Aorta (tissue), 5 donors: ENCODE measurements around the gene SLC15A3. TPM values are rescaled to one million over a fixed set of nuclear protein-coding genes. Genes with fewer than 3 reads are reported as not detected.

Experiments used
- ATAC-seq: fragments of 200-7000 bp; cut with Tn5 transposase; one replicate; pipeline ENCODE4 v1.9.1; 2022; ENCODE audit warnings: moderate library complexity; ENCODE audit not compliant: low FRiP score
- DNase-seq, 2 donors: peaks; one replicate each; pipeline ENCODE4 v3.0.0-alpha.2; 2020
- H3K27ac ChIP-seq, 2 donors: one replicate each; pipeline ENCODE4 v1.5.1; 2013; ENCODE audit warnings: low read length in 2 of 2, mild to moderate bottlenecking in 2 of 2, moderate library complexity in 2 of 2, control low read depth in 1 of 2, inconsistent platforms in 1 of 2, low read depth in 1 of 2
- H3K27me3 ChIP-seq, 2 donors: one replicate each; pipeline ENCODE4 v1.6.1; 2013; ENCODE audit warnings: control low read depth in 1 of 2, low read length in 1 of 2, mild to moderate bottlenecking in 1 of 2, moderate library complexity in 1 of 2; ENCODE audit not compliant: insufficient read depth in 2 of 2, control insufficient read depth in 1 of 2
- H3K36me3 ChIP-seq, 2 donors: one replicate each; pipeline ENCODE4 v1.6.1; 2013; ENCODE audit warnings: control low read depth in 1 of 2, low read length in 1 of 2, mild to moderate bottlenecking in 1 of 2; ENCODE audit not compliant: insufficient read depth in 2 of 2, control insufficient read depth in 1 of 2
- H3K4me1 ChIP-seq, 2 donors: one replicate each; pipeline ENCODE4 v1.6.1; 2013; ENCODE audit warnings: low read length in 2 of 2, control low read depth in 1 of 2, mild to moderate bottlenecking in 1 of 2, moderate library complexity in 1 of 2; ENCODE audit not compliant: insufficient read depth in 2 of 2, control insufficient read depth in 1 of 2
- H3K4me3 ChIP-seq, 2 donors: one replicate each; pipeline ENCODE4 v1.5.1; 2013; ENCODE audit warnings: low read length in 2 of 2, control low read depth in 1 of 2, mild to moderate bottlenecking in 1 of 2
- H3K9me3 ChIP-seq: one replicate; pipeline ENCODE4 v1.6.1; 2013; ENCODE audit warnings: mild to moderate bottlenecking, low read length; ENCODE audit not compliant: control insufficient read depth
- WGBS, 2 donors: extraction: QIAGEN DNeasy Blood & Tissue Kit; methylation state at CpG; one replicate each; pipeline ENCODE4 v1.1.7; 2013; 5-methylcytosine and 5-hydroxymethylcytosine counted together
- intact Hi-C, 2 donors: fragments of 100-400 bp; cut with DNase I; formaldehyde crosslinking; loops; one replicate each; pipeline versions ENCODE4 v1.14.2 to v1.15.0; 2022
- polyA plus RNA-seq, 2 donors: library from polyadenylated mRNA; stranded (reverse); fragments of 200-250 nt; gene quantifications; one replicate each; pipeline ENCODE4 v1.2.3, GENCODE V29; 2013
- total RNA-seq, 2 donors: library from RNA; stranded (reverse); fragmentation: NEBNext Ultra II Directional; extraction: Animal tissue kit (Norgen Biotek cat#: 25700); gene quantifications; one replicate each; pipeline ENCODE4 v1.2.1, GENCODE V29; 2021
- donor health status: healthy with polysubstance abuse.
- donor health status: Bipolar disorder and iron deficiency.
- donor health status: DM: no; HTN: no; CAD: no.
- donor health status: DM: no; HTN: no; CAD: no.
- donor health status: DM: yes; HTN: yes; CAD: no.

The SLC15A3 gene
- total and polyA plus RNA-seq, 4 donors, result 21.2 to 47.8 (median 35.9) TPM

DNA sequence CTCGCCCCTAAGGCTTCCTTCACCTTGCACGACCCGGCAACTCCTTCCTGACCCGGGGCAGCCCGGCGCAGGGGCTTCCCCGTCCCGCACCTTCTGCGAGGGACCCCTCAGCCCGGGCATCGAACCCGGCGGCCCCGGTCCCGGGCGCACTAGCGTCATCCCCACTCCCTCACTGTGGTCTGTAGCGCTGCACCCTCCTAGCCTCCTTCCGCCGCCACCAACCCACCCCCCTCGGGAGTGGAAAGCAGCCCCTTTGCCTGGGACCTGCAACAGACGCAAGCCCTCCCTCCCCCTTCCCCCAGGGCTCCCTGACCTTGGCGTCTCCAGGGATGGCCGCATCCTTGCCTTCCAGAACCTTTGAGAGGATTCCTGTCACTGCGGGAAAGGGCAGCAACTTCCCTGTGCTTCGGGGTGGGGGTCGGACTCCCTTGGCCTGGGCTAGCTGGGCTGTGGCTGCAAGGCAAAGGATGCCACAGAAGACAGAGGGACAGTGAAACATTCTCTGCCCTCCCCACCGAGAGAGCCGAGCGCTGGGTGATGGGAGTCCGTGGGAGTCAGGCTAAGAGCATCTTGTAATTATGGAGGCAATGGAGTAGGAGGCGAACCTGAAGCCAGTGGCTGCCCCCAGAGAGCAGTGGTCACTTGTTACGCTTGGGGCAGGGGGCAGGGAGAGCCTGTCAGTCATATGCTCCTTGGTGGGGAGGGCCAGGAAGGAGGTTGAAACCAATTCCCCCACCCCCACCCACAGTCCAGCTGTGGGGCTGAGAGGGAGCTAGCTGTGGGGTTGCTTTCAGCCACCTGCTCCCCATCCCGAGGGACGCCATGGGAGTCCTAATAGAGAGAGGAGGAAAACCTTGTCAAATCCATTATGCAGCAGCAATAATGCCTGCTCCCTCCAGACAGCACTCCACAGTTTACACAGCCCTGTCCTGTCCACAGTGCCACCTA is 26.8 kb downstream of the SLC15A3 start:
- Histone ChIP-seq H3K27ac (no peak overlapping the region), H3K36me3 (peaks cover 0 to 15% of the 10 kb centered on the region in 2 donors), H3K27me3 (no peaks in the 10 kb centered on the region), H3K4me1 (no peaks in the 10 kb centered on the region), H3K4me3 (peak overlapping the region in 1 of 2 donors; percentile 55), H3K9me3 (no peaks in the 10 kb centered on the region)
- no peak for ATAC-seq
- intact Hi-C loops, result no loop called here
- 9 to 11% methylated on average over 33 to 35 of the region's 35 CpGs for WGBS, 2 donors
- no peak for DNase-seq

DNA sequence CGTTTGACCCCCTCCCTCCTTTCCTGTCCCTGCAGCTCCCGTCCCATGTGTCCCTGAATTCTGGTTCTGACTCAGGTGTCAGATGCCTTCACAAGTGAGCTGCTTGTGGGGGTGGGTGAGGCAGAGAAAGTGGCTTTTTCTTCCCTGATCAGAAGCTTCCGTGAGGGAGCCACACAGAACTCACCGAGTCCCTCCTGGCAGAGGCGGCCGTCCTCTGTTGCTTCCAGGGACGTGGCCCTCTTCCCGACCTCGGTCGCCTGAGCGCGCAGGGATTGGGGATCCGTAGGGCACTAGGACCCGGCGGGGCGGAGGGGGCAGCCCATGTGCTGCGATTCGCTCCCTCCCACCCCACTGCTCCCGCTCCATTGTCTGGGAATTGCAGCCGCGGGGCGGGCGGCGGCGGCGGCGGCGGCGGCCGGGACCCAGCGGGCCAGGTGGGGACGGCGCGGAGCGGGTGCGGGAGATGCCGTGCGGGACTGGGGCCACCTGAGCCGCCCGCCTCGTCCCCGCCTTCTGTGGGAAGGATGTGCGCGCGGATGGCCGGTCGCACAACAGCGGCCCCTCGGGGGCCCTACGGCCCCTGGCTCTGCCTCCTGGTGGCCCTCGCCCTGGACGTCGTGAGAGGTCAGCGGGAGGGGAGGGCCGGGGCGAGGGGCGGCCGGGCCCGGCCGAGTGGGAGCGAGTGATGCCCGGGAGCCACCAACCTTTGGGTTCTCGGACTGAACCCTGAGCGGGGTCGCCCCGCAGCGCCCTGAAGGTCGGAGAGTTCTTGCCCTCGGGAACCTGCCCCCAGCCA is 27.7 kb downstream of the SLC15A3 start, which contains the start of gene TMEM132A:
TSS of gene TMEM132A (plus strand) at position 351 of the 796 bp plus-strand sequence. CDS start at position 525, 174 bp downstream.
- H3K36me3 ChIP-seq, result peaks cover 0 to 15% of the 10 kb centered on the region in 2 donors
- no peaks in the 10 kb centered on the region for H3K27me3 ChIP-seq
- DNase-seq (peak; percentile 78 to 91), ATAC-seq (peak; percentile 74)
- no peaks in the 10 kb centered on the region for H3K9me3 ChIP-seq
- intact Hi-C loops, result no loop called here
- no peak within 1 kb of the TSS for H3K27ac ChIP-seq
- peak within 1 kb of the TSS; percentile 7 to 55 for H3K4me3 ChIP-seq
- WGBS, 2 donors, result 0 to 1% methylated on average over 40 to 69 of the region's 69 CpGs
- H3K4me1 ChIP-seq, result no peaks in the 10 kb centered on the region

DNA sequence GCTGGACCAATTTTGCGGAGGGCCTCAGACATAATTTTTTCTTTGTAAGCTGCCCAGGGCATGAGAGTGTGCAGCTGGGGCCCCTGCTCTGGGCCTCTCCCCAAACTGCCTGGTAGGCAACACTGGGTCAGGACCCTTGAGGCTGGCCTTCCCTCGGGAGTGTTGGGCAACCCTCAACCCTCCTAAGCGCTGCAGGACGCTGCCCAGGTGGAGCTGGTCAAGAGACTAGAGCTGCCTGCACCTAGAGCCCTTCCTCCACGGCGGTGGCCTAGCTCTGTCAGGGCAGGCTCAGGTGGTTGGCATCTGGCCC is 28.2 kb downstream of the SLC15A3 start:
- no peak for DNase-seq
- no peaks in the 10 kb centered on the region for H3K27me3 ChIP-seq
- H3K9me3 ChIP-seq, result no peaks in the 10 kb centered on the region
- no peak overlapping the region for H3K27ac ChIP-seq
- H3K36me3 ChIP-seq, result peaks cover 0 to 15% of the 10 kb centered on the region in 2 donors
- H3K4me1 ChIP-seq, result no peaks in the 10 kb centered on the region
- 55 to 57% methylated on average over 6 of the region's 6 CpGs for WGBS, 2 donors
- intact Hi-C loops, result no loop called here
- H3K4me3 ChIP-seq, result no peak overlapping the region
- no peak for ATAC-seq

DNA sequence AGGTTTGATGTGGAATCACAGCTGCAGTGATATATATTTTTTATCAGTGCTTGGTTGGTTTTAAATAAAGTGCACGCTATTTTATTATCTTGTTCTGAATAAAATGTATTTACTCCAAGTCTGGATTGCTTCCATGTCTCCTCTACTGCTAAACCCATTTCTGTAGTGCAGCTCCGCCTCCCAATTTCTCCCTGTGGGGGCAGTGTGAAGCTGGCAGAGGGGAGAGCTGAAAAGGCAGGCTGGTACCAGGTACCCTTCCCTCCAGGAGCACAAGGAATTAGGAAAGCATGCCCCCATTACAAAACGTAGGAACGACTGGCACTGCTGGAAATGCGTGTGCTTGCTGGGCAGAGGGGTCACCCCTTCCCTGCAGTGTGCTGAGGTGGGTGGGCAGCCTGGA is 28.6 kb downstream of the SLC15A3 start:
- no peaks in the 10 kb centered on the region for H3K27me3 ChIP-seq
- no peak overlapping the region for H3K4me3 ChIP-seq
- ATAC-seq, result no peak
- WGBS, 2 donors, result 65 to 71% methylated on average over 5 of the region's 5 CpGs
- no peaks in the 10 kb centered on the region for H3K9me3 ChIP-seq
- DNase-seq, result no peak
- H3K27ac ChIP-seq, result no peak overlapping the region
- peaks cover 0 to 15% of the 10 kb centered on the region in 2 donors for H3K36me3 ChIP-seq
- H3K4me1 ChIP-seq, result no peaks in the 10 kb centered on the region
- intact Hi-C loops, result no loop called here

DNA sequence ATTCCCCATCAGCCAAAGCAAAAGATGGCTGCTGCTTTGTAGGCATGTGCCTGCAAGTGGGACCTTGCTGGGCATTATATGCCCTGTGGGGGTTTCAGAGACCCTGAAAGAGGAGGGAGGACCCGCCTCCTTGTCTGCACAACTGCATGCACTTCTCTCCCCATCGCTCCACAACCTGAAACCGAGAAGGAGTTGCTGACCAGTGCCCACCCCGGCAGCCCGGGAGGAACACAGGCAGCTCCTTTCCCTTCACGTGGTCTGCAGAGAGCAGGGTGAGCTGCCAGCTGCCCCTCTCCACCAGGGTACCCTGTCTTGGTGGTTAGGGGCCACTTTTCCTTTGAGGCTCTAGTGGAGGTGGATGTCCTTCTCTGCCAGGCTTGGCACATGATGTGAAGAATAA is 29.1 kb downstream of the SLC15A3 start:
- no peak overlapping the region for H3K4me3 ChIP-seq
- H3K27me3 ChIP-seq, result no peaks in the 10 kb centered on the region
- DNase-seq, result no peak
- no peak overlapping the region for H3K27ac ChIP-seq
- WGBS, 2 donors, result 87 to 89% methylated on average over 6 of the region's 6 CpGs
- H3K4me1 ChIP-seq, result no peaks in the 10 kb centered on the region
- no peaks in the 10 kb centered on the region for H3K9me3 ChIP-seq
- no peak for ATAC-seq
- peaks cover 0 to 15% of the 10 kb centered on the region in 2 donors for H3K36me3 ChIP-seq
- intact Hi-C loops, result no loop called here

DNA sequence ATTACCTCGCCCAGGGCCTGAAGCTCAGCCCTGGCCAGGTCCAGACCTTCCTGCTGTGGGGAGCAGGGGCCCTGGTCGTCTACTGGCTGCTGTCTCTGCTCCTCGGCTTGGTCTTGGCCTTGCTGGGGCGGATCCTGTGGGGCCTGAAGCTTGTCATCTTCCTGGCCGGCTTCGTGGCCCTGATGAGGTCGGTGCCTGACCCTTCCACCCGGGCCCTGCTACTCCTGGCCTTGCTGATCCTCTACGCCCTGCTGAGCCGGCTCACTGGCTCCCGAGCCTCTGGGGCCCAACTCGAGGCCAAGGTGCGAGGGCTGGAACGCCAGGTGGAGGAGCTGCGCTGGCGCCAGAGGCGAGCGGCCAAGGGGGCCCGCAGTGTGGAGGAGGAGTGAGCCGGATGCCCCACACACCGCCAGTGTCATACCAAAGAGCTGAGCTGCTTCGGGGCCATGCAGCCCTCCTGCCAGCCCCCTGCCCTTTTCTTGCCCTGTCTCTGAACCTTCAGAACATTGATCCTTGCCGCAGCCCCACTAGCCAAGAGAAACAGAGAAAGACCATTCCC is 30.1 kb downstream of the SLC15A3 start:
- Histone ChIP-seq H3K36me3 (peaks cover 0 to 15% of the 10 kb centered on the region in 2 donors), H3K4me1 (no peaks in the 10 kb centered on the region), H3K9me3 (no peaks in the 10 kb centered on the region), H3K4me3 (no peak overlapping the region), H3K27ac (no peak overlapping the region), H3K27me3 (no peaks in the 10 kb centered on the region)
- 80 to 84% methylated on average over 22 to 23 of the region's 23 CpGs for WGBS, 2 donors
- no peak for DNase-seq
- no peak for ATAC-seq
- intact Hi-C loops, result no loop called here

DNA sequence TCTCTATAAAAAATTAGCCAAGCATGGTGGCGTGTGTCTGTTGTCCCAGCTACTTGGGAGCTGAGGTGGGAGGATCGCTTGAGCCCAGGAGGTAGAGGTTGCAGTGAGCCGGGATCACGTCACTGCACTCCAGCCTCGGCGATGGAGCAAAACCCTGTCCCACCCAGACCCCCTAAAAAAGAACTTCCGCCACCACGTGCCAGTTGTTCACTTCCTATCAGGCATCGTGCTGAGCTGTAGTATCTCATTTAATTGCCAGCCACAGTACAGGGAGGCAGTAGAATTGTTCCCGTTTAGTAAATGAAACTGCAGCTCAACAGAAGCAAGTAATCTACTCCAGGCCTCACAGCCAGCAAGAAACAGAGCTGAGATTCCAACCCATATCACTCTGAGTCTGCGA is 30.7 kb downstream of the SLC15A3 start:
- no peak for DNase-seq
- no peak for ATAC-seq
- no peaks in the 10 kb centered on the region for H3K9me3 ChIP-seq
- no peaks in the 10 kb centered on the region for H3K27me3 ChIP-seq
- WGBS, 2 donors, result 93% methylated on average over 11 of the region's 11 CpGs
- no peak overlapping the region for H3K4me3 ChIP-seq
- peaks cover 0 to 15% of the 10 kb centered on the region in 2 donors for H3K36me3 ChIP-seq
- H3K4me1 ChIP-seq, result no peaks in the 10 kb centered on the region
- intact Hi-C loops, result no loop called here
- H3K27ac ChIP-seq, result no peak overlapping the region

DNA sequence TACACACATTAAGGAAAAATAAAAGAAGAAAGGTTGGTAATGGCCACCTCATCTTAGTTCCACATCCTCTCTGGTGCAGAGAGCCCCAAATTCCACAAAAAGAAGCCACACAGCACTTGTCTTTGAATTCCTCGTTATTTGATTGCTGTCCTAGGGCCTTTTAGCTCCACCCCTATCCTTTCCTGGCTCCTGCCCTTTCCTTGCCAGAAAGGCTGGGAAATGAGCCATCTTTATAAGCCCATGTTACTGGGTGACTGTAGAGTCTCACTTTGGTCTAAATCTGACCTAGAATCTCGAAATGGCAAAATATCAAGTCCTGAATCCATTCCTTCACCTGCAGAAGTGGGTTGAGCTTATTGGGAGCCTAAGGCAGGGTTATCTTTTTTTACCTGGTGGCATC is 32.0 kb downstream of the SLC15A3 start:
- H3K27me3 ChIP-seq, result no peaks in the 10 kb centered on the region
- no peak overlapping the region for H3K4me3 ChIP-seq
- H3K4me1 ChIP-seq, result no peaks in the 10 kb centered on the region
- H3K36me3 ChIP-seq, result peaks cover 0 to 15% of the 10 kb centered on the region in 2 donors
- intact Hi-C loops, result loop anchor here (10.0 kb wide), 2 partner anchors 235 to 245 kb away; partner anchors contain the start of gene VPS37C (in 1 of the 2)
- no peak for ATAC-seq
- 41 to 44% methylated on average over 2 of the region's 2 CpGs for WGBS, 2 donors
- no peaks in the 10 kb centered on the region for H3K9me3 ChIP-seq
- DNase-seq, result no peak
- H3K27ac ChIP-seq, result no peak overlapping the region
